Activated T-cell treated with anti-CD3 and anti-CD28 coated beads, Interleukin-2, amount 50 U/mL, for 4 hours (primary cell): ENCODE measurements around the gene PIRT. TPM values are rescaled to one million over a fixed set of nuclear protein-coding genes. Genes with fewer than 3 reads are reported as not detected.

Source experiments
- ATAC-seq, 2 donors: fragments of 200-7000 bp; cut with Tn5 transposase; one replicate each; pipeline ENCODE4 v1.10.0; 2021
- DNase-seq: peaks from one replicate; pipeline ENCODE4 v3.0.0-alpha.2; 2020
- H3K27me3 Mint-ChIP-seq: one replicate; pipeline ENCODE4 v1.8.0; 2021; ENCODE audit warnings: low read depth, mixed read lengths
- H3K36me3 Mint-ChIP-seq: one replicate; pipeline ENCODE4 v1.8.0; 2022; ENCODE audit warnings: mixed read lengths; ENCODE audit not compliant: insufficient read depth
- H3K4me1 Mint-ChIP-seq: one replicate; pipeline ENCODE4 v1.8.0; 2021; ENCODE audit warnings: low read depth, mixed read lengths
- H3K4me3 Mint-ChIP-seq: one replicate; pipeline ENCODE4 v1.8.0; 2021; ENCODE audit warnings: mild to moderate bottlenecking, moderate library complexity, mixed read lengths
- H3K9me3 Mint-ChIP-seq: one replicate; pipeline ENCODE4 v1.8.0; 2021; ENCODE audit warnings: mixed read lengths
- total RNA-seq, 3 donors: library from RNA; stranded (reverse); gene quantifications; one replicate each; pipeline ENCODE4 v1.2.1, GENCODE V29; 2021

PIRT gene
- total RNA-seq, 3 donors from 2014 or later, result not detected

GRCh38 chr17:10789694-10790271 is 48.1 kb downstream of the PIRT start:
- peaks cover 9% of the 10 kb centered on the region for H3K27me3 Mint-ChIP-seq
- no peak for ATAC-seq
- no peaks in the 10 kb centered on the region for H3K36me3 Mint-ChIP-seq
- no peak for DNase-seq
- H3K9me3 Mint-ChIP-seq, result no peaks in the 10 kb centered on the region
- H3K4me3 Mint-ChIP-seq, result no peak overlapping the region
- no peaks in the 10 kb centered on the region for H3K4me1 Mint-ChIP-seq

- ATAC-seq, result no peak
- no peaks in the 10 kb centered on the region for H3K4me1 Mint-ChIP-seq
- peaks cover 6% of the 10 kb centered on the region for H3K27me3 Mint-ChIP-seq
- peaks cover 9% of the 10 kb centered on the region for H3K9me3 Mint-ChIP-seq
- no peaks in the 10 kb centered on the region for H3K36me3 Mint-ChIP-seq
- H3K4me3 Mint-ChIP-seq, result no peak overlapping the region
- no peak for DNase-seq
Observed at GRCh38 chr17:10787306-10788045, 50.4 kb downstream of the PIRT start.

- no peaks in the 10 kb centered on the region for H3K36me3 Mint-ChIP-seq
Observed at GRCh38 chr17:10785295-10785694, 52.6 kb downstream of the PIRT start.

DNA sequence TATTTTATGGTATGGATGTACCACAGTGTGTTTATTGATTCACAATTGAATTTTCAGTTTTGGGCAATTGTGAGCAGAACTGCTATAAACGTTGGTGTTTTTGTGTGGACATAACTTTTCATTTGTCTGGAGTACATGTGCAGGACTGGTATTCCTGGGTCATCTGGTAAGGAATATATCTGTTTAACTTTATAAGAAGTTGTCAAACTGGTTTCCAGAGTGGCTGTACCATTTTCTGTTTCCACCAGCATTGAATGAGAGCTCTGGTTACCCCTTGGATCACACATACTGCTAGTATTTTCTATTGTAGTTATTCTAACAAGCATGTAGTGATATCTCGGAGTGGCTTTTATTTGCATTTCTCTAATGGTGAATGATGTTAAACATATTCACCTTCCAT is 58.3 kb downstream of the PIRT start:
- Mint-ChIP-seq H3K36me3 (no peaks in the 10 kb centered on the region), H3K27me3 (no peaks in the 10 kb centered on the region), H3K9me3 (peaks cover 13% of the 10 kb centered on the region), H3K4me3 (no peak overlapping the region), H3K4me1 (no peaks in the 10 kb centered on the region)
- DNase-seq (no peak), ATAC-seq (no peak)

More at GRCh38 chr17:10785295-10785694, 52.6 kb downstream of the PIRT start:
- DNase-seq, result no peak
- no peak for ATAC-seq
- Mint-ChIP-seq H3K4me1 (no peaks in the 10 kb centered on the region), H3K9me3 (peaks cover 13% of the 10 kb centered on the region), H3K4me3 (no peak overlapping the region), H3K27me3 (peaks cover 6% of the 10 kb centered on the region)

GRCh38 chr17:10777890-10778289 is 60.0 kb downstream of the PIRT start:
- Mint-ChIP-seq H3K36me3 (no peaks in the 10 kb centered on the region), H3K27me3 (no peaks in the 10 kb centered on the region), H3K9me3 (peaks cover 9% of the 10 kb centered on the region), H3K4me1 (no peaks in the 10 kb centered on the region), H3K4me3 (no peak overlapping the region)
- ATAC-seq (no peak), DNase-seq (no peak)

DNA sequence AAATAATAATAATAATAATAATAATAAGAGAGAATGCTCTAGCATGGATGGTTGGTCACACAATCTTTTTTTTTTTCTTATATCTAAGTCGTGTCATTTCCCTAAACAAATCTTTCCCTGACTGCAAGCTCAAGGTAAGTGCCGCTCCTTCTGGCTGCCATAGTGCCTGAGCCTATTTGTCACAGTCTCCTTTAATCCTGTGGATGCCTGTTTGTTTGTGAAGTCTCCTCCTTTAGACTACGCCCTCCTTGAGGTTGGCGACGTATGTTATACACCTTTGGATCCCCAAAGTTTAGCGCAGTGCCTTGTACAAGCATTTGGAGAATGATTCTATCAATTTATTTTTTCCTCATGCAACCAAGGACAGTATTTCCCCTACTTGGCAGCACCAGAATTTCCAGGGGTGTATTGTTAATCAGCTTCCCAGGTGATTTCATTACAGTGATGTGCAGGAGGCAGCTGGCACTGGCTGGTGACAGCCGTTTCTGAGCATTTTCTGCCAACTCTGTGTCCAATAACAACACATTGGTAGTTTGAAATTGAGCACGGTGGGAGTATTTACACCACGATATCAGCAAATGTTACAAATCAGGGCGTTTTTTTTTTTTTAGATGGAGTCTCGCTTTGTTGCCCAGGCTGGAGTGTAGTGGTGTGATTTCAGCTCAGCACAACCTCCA is 60.6 kb downstream of the PIRT start:
- no peak for ATAC-seq
- DNase-seq, result no peak
- Mint-ChIP-seq H3K27me3 (no peaks in the 10 kb centered on the region), H3K9me3 (peaks cover 6% of the 10 kb centered on the region), H3K36me3 (no peaks in the 10 kb centered on the region), H3K4me1 (no peaks in the 10 kb centered on the region), H3K4me3 (no peak overlapping the region)

DNA sequence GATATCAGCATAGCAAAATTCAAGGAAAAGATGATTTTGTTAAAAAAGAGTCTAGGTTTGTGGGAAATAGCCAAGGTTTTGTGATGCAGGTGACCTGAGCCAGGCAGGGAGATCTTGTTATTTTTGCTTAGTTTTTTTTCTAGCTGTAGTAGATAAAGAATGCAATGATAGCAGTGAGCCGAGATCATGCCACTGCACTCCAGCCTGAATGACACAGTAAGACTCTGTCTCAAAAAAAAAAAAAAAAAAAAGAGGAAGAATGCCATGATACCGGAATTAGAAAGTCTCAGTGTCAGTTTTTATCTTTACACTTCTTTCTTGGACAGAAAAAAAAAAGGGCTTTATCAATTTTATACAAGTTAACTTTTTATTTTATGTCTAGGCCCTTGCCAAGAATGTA is 61.5 kb downstream of the PIRT start:
- Mint-ChIP-seq H3K9me3 (peaks cover 7% of the 10 kb centered on the region), H3K4me1 (no peaks in the 10 kb centered on the region), H3K36me3 (no peaks in the 10 kb centered on the region), H3K27me3 (no peaks in the 10 kb centered on the region), H3K4me3 (no peak overlapping the region)
- ATAC-seq (no peak), DNase-seq (no peak)

GRCh38 chr17:10775740-10776356 is 62.0 kb downstream of the PIRT start:
- ATAC-seq (no peak), DNase-seq (no peak)
- peaks cover under 1% of the 10 kb centered on the region for H3K36me3 Mint-ChIP-seq
- peaks cover 9% of the 10 kb centered on the region for H3K9me3 Mint-ChIP-seq
- H3K27me3 Mint-ChIP-seq, result no peaks in the 10 kb centered on the region
- H3K4me1 Mint-ChIP-seq, result no peaks in the 10 kb centered on the region
- H3K4me3 Mint-ChIP-seq, result no peak overlapping the region

DNA sequence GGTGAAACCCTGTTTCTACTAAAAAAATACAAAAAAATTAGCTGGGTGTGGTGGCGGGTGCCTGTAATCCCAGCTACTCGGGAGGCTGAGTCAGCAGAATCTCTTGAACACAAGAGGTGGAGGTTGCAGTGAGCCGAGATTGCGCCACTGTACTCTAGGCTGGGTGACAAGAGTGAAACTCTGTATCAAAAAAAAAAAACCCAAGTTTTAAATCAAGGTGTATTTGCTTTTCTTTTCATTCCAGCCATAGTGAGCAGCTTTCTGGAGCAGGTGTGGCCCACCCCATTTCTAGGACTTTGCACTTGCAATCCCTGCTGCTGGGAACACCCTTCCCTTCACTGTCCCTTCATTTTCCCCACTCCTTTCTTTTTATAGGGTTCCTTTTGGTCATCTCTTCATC is 62.8 kb downstream of the PIRT start:
- peaks cover 9% of the 10 kb centered on the region for H3K9me3 Mint-ChIP-seq
- no peak for DNase-seq
- ATAC-seq, result no peak
- H3K4me1 Mint-ChIP-seq, result no peaks in the 10 kb centered on the region
- H3K27me3 Mint-ChIP-seq, result no peaks in the 10 kb centered on the region
- peaks cover 2% of the 10 kb centered on the region for H3K36me3 Mint-ChIP-seq
- no peak overlapping the region for H3K4me3 Mint-ChIP-seq

GRCh38 chr17:10773391-10773790 is 64.5 kb downstream of the PIRT start:
- peaks cover 2% of the 10 kb centered on the region for H3K36me3 Mint-ChIP-seq
- no peak for ATAC-seq
- H3K9me3 Mint-ChIP-seq, result peaks cover 9% of the 10 kb centered on the region
- H3K4me1 Mint-ChIP-seq, result no peaks in the 10 kb centered on the region
- DNase-seq, result no peak
- no peaks in the 10 kb centered on the region for H3K27me3 Mint-ChIP-seq
- H3K4me3 Mint-ChIP-seq, result no peak overlapping the region

Other genes starting within 250 kb of the PIRT start
- gene MYH3, start 180.8 kb downstream of the PIRT start, total RNA-seq, result 1 to 10 TPM; 3.2 to 5.1 (median 4.1) TPM
- gene SCO1, start 140.6 kb downstream of the PIRT start, total RNA-seq, result 10 to 100 TPM; 54.7 to 56.2 (median 55.7) TPM
- gene ADPRM, start 140.5 kb downstream of the PIRT start, total RNA-seq, result 1 to 10 TPM; 5.9 to 7.7 (median 7.6) TPM
- 1 to 10 TPM; 1.7 to 3.0 (median 1.8) TPM for gene TMEM220, start 108.1 kb downstream of the PIRT start, total RNA-seq
- not detected for gene TMEM238L, start 34.0 kb downstream of the PIRT start, total RNA-seq